ENCODE data around the gene FARS2. TPM values are rescaled to one million over a fixed set of nuclear protein-coding genes. Genes with fewer than 3 reads are reported as not detected.
A peak's percentile ranks its signal among the peaks of the same experiment; 100 is the strongest.

The FARS2 gene
- total RNA-seq, 2 donors from 2014 or later: 23.9 to 26.0 TPM

GRCh38 chr6:5300206-5300764, 39.0 kb downstream of the FARS2 start:
- DNase-seq: no peak
- H3K27ac Mint-ChIP-seq: no peak overlapping the region
- H3K36me3 Mint-ChIP-seq (ENCODE audit: insufficient read depth in 2 of 2): no peaks in the 10 kb centered on the region
- H3K4me1 Mint-ChIP-seq (ENCODE audit: low read depth): peaks cover 73% of the 10 kb centered on the region
- H3K9me3 Mint-ChIP-seq: no peaks in the 10 kb centered on the region
- ATAC-seq (replicated peaks in 1 of 2): no peak
- peak overlapping the region in 1 of 2 donors; percentile 5 for H3K4me3 Mint-ChIP-seq
- no peaks in the 10 kb centered on the region for H3K27me3 Mint-ChIP-seq (ENCODE audit: low read depth)

GRCh38 chr6:5302220-5302946, 41.1 kb downstream of the FARS2 start:
- peak; percentile 92 for ATAC-seq (replicated peaks in 1 of 2)
- H3K4me3 Mint-ChIP-seq: peak overlapping the region; percentile 69 to 74
- H3K4me1 Mint-ChIP-seq (ENCODE audit: low read depth): peaks cover 74% of the 10 kb centered on the region

GRCh38 chr6:5302995-5303622, 41.8 kb downstream of the FARS2 start:
- peak; percentile 63 to 66 for ATAC-seq (replicated peaks in 1 of 2)
- peak overlapping the region; percentile 69 to 74 for H3K4me3 Mint-ChIP-seq
- H3K27me3 Mint-ChIP-seq (ENCODE audit: low read depth): no peaks in the 10 kb centered on the region
- peak overlapping the region; percentile 14 for H3K27ac Mint-ChIP-seq
- H3K9me3 Mint-ChIP-seq: no peaks in the 10 kb centered on the region
- H3K4me1 Mint-ChIP-seq (ENCODE audit: low read depth): peaks cover 74% of the 10 kb centered on the region
- H3K36me3 Mint-ChIP-seq (ENCODE audit: insufficient read depth in 2 of 2): no peaks in the 10 kb centered on the region
- peak; percentile 69 to 70 for DNase-seq

More at GRCh38 chr6:5302220-5302946, 41.1 kb downstream of the FARS2 start:
- no peaks in the 10 kb centered on the region for H3K36me3 Mint-ChIP-seq (ENCODE audit: insufficient read depth in 2 of 2)
- peak overlapping the region; percentile 14 for H3K27ac Mint-ChIP-seq
- DNase-seq: peak; percentile 77 to 81
- H3K27me3 Mint-ChIP-seq (ENCODE audit: low read depth): no peaks in the 10 kb centered on the region
- no peaks in the 10 kb centered on the region for H3K9me3 Mint-ChIP-seq

GRCh38 chr6:5303682-5304081, 42.4 kb downstream of the FARS2 start:
- H3K27me3 Mint-ChIP-seq (ENCODE audit: low read depth): no peaks in the 10 kb centered on the region
- H3K4me3 Mint-ChIP-seq: peak overlapping the region in 1 of 2 donors; percentile 74
- no peak for ATAC-seq (replicated peaks in 1 of 2)
- peaks cover 71% of the 10 kb centered on the region for H3K4me1 Mint-ChIP-seq (ENCODE audit: low read depth)
- DNase-seq: no peak
- no peaks in the 10 kb centered on the region for H3K9me3 Mint-ChIP-seq
- no peaks in the 10 kb centered on the region for H3K36me3 Mint-ChIP-seq (ENCODE audit: insufficient read depth in 2 of 2)
- no peak overlapping the region for H3K27ac Mint-ChIP-seq

GRCh38 chr6:5305968-5306626, 44.8 kb downstream of the FARS2 start:
- Mint-ChIP-seq H3K4me3 (peak overlapping the region in 1 of 2 donors; percentile 27), H3K27ac (no peak overlapping the region), H3K36me3 (ENCODE audit: insufficient read depth in 2 of 2) (no peaks in the 10 kb centered on the region), H3K9me3 (no peaks in the 10 kb centered on the region), H3K4me1 (ENCODE audit: low read depth) (peaks cover 48% of the 10 kb centered on the region), H3K27me3 (ENCODE audit: low read depth) (no peaks in the 10 kb centered on the region)
- ATAC-seq (replicated peaks in 1 of 2): no peak
- DNase-seq: no peak

GRCh38 chr6:5307058-5307457, 45.7 kb downstream of the FARS2 start:
- no peak for ATAC-seq (replicated peaks in 1 of 2)
- no peaks in the 10 kb centered on the region for H3K9me3 Mint-ChIP-seq
- no peak overlapping the region for H3K27ac Mint-ChIP-seq
- DNase-seq: no peak
- peaks cover 39% of the 10 kb centered on the region for H3K4me1 Mint-ChIP-seq (ENCODE audit: low read depth)
- no peaks in the 10 kb centered on the region for H3K36me3 Mint-ChIP-seq (ENCODE audit: insufficient read depth in 2 of 2)
- no peak overlapping the region for H3K4me3 Mint-ChIP-seq
- H3K27me3 Mint-ChIP-seq (ENCODE audit: low read depth): no peaks in the 10 kb centered on the region

GRCh38 chr6:5308066-5308465, 46.8 kb downstream of the FARS2 start:
- Mint-ChIP-seq H3K27me3 (ENCODE audit: low read depth) (no peaks in the 10 kb centered on the region), H3K36me3 (ENCODE audit: insufficient read depth in 2 of 2) (no peaks in the 10 kb centered on the region), H3K4me1 (ENCODE audit: low read depth) (peaks cover 29% of the 10 kb centered on the region), H3K27ac (no peak overlapping the region), H3K9me3 (no peaks in the 10 kb centered on the region), H3K4me3 (no peak overlapping the region)
- ATAC-seq (replicated peaks in 1 of 2) (no peak), DNase-seq (no peak)

- H3K36me3 Mint-ChIP-seq (ENCODE audit: insufficient read depth in 2 of 2): no peaks in the 10 kb centered on the region
- H3K9me3 Mint-ChIP-seq: no peaks in the 10 kb centered on the region
- peak in 1 of 2 donors; percentile 36 for ATAC-seq (replicated peaks in 1 of 2)
- peak overlapping the region in 1 of 2 donors; percentile 0 for H3K4me3 Mint-ChIP-seq
- H3K27ac Mint-ChIP-seq: peak overlapping the region; percentile 61
- H3K4me1 Mint-ChIP-seq (ENCODE audit: low read depth): peaks cover 12% of the 10 kb centered on the region
- no peaks in the 10 kb centered on the region for H3K27me3 Mint-ChIP-seq (ENCODE audit: low read depth)
- DNase-seq: no peak
Measured at GRCh38 chr6:5314191-5314865, 53.0 kb downstream of the FARS2 start.

GRCh38 chr6:5315881-5316280, 54.6 kb downstream of the FARS2 start:
- Mint-ChIP-seq H3K36me3 (ENCODE audit: insufficient read depth in 2 of 2) (no peaks in the 10 kb centered on the region), H3K27me3 (ENCODE audit: low read depth) (no peaks in the 10 kb centered on the region), H3K4me3 (no peak overlapping the region), H3K4me1 (ENCODE audit: low read depth) (peaks cover 12% of the 10 kb centered on the region), H3K27ac (no peak overlapping the region), H3K9me3 (no peaks in the 10 kb centered on the region)
- no peak for DNase-seq
- ATAC-seq (replicated peaks in 1 of 2): no peak

GRCh38 chr6:5316951-5317350, 55.6 kb downstream of the FARS2 start:
- Mint-ChIP-seq H3K27me3 (ENCODE audit: low read depth) (no peaks in the 10 kb centered on the region), H3K27ac (no peak overlapping the region), H3K36me3 (ENCODE audit: insufficient read depth in 2 of 2) (no peaks in the 10 kb centered on the region), H3K4me3 (no peak overlapping the region), H3K9me3 (no peaks in the 10 kb centered on the region), H3K4me1 (ENCODE audit: low read depth) (peaks cover 12% of the 10 kb centered on the region)
- no peak for ATAC-seq (replicated peaks in 1 of 2)
- DNase-seq: no peak

GRCh38 chr6:5318617-5319272, 57.4 kb downstream of the FARS2 start:
- Mint-ChIP-seq H3K27me3 (ENCODE audit: low read depth) (no peaks in the 10 kb centered on the region), H3K27ac (no peak overlapping the region), H3K4me1 (ENCODE audit: low read depth) (peaks cover 12% of the 10 kb centered on the region), H3K4me3 (no peak overlapping the region), H3K36me3 (ENCODE audit: insufficient read depth in 2 of 2) (peaks cover 0 to 2% of the 10 kb centered on the region in 2 donors), H3K9me3 (no peaks in the 10 kb centered on the region)
- DNase-seq (no peak), ATAC-seq (replicated peaks in 1 of 2) (no peak)

- no peaks in the 10 kb centered on the region for H3K27me3 Mint-ChIP-seq (ENCODE audit: low read depth)
- H3K9me3 Mint-ChIP-seq: no peaks in the 10 kb centered on the region
- no peak overlapping the region for H3K27ac Mint-ChIP-seq
- no peak overlapping the region for H3K4me3 Mint-ChIP-seq
- no peaks in the 10 kb centered on the region for H3K4me1 Mint-ChIP-seq (ENCODE audit: low read depth)
- no peak for ATAC-seq (replicated peaks in 1 of 2)
- DNase-seq: no peak
- H3K36me3 Mint-ChIP-seq (ENCODE audit: insufficient read depth in 2 of 2): peaks cover 0 to 3% of the 10 kb centered on the region in 2 donors
Measured at GRCh38 chr6:5323979-5324378, 62.7 kb downstream of the FARS2 start.
